NCI-H1092 treated with DMSO at 0.1 percent for 48 hours (cell line): ENCODE data around the gene KAT2A.

ENCODE experiments used
- DNase-seq: peaks from one replicate; lab custom pipeline; 2025; lab: John Stamatoyannopoulos, UW

KAT2A gene

GRCh38 chr17:42114118-42114517 is 7.0 kb downstream of the KAT2A start:
- no peak for DNase-seq

GRCh38 chr17:42113293-42114069 is 7.7 kb downstream of the KAT2A start:
- DNase-seq, result no peak

GRCh38 chr17:42112552-42113176 is 8.5 kb downstream of the KAT2A start, which contains the start of gene DHX58:
Gene DHX58, minus strand, starts transcription at chr17:42112714. Its CDS starts 822 bp downstream, at chr17:42111892.
- no peak for DNase-seq

- no peak for DNase-seq
Measured at GRCh38 chr17:42111871-42112551, 9.2 kb downstream of the KAT2A start.

- DNase-seq, result no peak
Measured at GRCh38 chr17:42111265-42111636, 9.9 kb downstream of the KAT2A start.

GRCh38 chr17:42110301-42111264 is 10.6 kb downstream of the KAT2A start:
- no peak for DNase-seq

GRCh38 chr17:42109086-42109485 is 12.1 kb downstream of the KAT2A start:
- DNase-seq, result no peak

- DNase-seq, result peak; percentile 84
Measured at GRCh38 chr17:42107597-42108576, 13.3 kb downstream of the KAT2A start.

- no peak for DNase-seq
Measured at GRCh38 chr17:42107124-42107523, 14.0 kb downstream of the KAT2A start.

GRCh38 chr17:42106009-42106408 is 15.2 kb downstream of the KAT2A start:
- no peak for DNase-seq

- no peak for DNase-seq
Measured at GRCh38 chr17:42104264-42104663, 16.9 kb downstream of the KAT2A start.

- DNase-seq, result no peak
Measured at GRCh38 chr17:42103221-42103954, 17.8 kb downstream of the KAT2A start.

GRCh38 chr17:42101513-42102292 is 19.5 kb downstream of the KAT2A start:
- DNase-seq, result peak; percentile 62

- no peak for DNase-seq
Measured at GRCh38 chr17:42098730-42099399, 22.3 kb downstream of the KAT2A start.

GRCh38 chr17:42097691-42098631 is 23.2 kb downstream of the KAT2A start, which contains the start of gene ZNF385C:
Gene ZNF385C, minus strand, starts transcription at chr17:42098473. Its CDS starts 35,417 bp downstream, at chr17:42063056.
- DNase-seq, result no peak

- no peak for DNase-seq
Measured at GRCh38 chr17:42096360-42097111, 24.6 kb downstream of the KAT2A start.
